ENCODE data around the gene RGL4. TPM values are rescaled to one million over a fixed set of nuclear protein-coding genes. Genes with fewer than 3 reads are reported as not detected.

The RGL4 gene
- total RNA-seq, 4 donors from 2014 or later = 0.25 to 1.3 TPM; not detected in 2

DNA sequence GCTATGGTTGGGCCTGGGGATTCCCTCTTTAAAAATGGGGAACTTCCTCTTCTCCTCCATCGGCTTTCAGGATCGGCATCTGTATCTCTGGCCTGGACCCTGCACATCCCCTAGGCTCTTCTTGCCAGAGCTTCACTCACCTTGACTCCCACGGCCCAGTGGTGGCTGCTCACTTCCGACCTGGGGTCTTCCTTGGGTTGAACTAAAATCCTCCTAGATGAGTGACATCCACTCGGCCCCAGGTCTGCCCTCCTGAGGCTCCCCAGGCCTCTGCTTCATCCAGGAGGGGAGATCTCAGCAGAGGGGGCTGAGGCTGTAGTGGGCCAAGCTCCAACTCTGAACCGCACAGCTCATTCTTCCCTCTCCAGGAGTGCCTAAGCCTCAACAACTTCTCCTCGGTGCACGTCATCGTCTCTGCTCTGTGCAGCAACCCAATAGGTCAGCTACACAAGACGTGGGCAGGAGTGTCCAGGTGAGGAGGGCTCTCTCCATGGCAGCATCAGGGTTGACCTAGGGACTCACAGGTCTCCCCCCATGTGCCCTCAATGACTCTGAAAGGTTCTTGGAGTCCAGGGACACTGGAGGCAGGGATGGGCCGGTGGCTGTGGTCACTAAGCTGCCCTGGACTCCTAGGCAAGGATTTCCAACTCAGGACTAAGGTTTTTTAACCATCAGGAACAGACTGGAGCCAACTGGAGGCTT is 3.3 kb downstream of the RGL4 start:
- Histone ChIP-seq H3K36me3 (peaks cover 13 to 17% of the 10 kb centered on the region in 2 donors), H3K4me1 (no peaks in the 10 kb centered on the region), H3K9me3 (no peaks in the 10 kb centered on the region), H3K4me3 (replicated peaks in 1 of 3) (no peak overlapping the region), H3K27me3 (no peaks in the 10 kb centered on the region), H3K27ac (no peak overlapping the region)
- DNase-seq = no peak
- WGBS, 2 donors = 90 to 95% methylated on average over 10 to 11 of the region's 11 CpGs
- intact Hi-C loops (cut with DNase I) = no loop called here
- TF ChIP-seq, protein P1, sequence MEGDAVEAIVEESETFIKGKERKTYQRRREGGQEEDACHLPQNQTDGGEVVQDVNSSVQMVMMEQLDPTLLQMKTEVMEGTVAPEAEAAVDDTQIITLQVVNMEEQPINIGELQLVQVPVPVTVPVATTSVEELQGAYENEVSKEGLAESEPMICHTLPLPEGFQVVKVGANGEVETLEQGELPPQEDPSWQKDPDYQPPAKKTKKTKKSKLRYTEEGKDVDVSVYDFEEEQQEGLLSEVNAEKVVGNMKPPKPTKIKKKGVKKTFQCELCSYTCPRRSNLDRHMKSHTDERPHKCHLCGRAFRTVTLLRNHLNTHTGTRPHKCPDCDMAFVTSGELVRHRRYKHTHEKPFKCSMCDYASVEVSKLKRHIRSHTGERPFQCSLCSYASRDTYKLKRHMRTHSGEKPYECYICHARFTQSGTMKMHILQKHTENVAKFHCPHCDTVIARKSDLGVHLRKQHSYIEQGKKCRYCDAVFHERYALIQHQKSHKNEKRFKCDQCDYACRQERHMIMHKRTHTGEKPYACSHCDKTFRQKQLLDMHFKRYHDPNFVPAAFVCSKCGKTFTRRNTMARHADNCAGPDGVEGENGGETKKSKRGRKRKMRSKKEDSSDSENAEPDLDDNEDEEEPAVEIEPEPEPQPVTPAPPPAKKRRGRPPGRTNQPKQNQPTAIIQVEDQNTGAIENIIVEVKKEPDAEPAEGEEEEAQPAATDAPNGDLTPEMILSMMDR (IDR thresholded peaks at IDR 0.05) = no peak
- TF ChIP-seq POLR2A (IDR thresholded peaks at IDR 0.05) = no peak

DNA sequence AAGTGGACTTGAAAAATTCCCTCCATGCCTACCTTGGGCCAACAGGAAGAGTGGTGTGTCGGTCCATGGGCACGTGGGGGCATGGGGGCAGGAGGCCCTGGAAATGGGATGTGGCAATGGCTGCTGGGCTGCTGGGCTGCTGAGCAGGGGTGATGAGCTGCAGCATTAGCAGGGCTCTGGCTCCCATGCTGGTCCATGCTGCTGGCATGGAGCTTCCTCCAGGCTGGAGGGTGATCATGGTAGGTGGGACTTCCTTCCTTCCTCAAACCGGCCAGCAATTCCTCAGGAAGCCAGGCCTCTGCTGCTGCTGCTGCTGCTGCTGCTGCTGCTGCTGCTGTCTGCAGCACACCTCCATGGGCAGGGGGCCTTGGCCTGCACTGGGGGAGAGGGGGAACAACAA is 4.3 kb downstream of the RGL4 start:
- TF ChIP-seq, protein P1 (IDR thresholded peaks at IDR 0.05) = no peak
- no peak for TF ChIP-seq POLR2A (IDR thresholded peaks at IDR 0.05)
- peaks cover 13 to 17% of the 10 kb centered on the region in 2 donors for H3K36me3 ChIP-seq
- H3K9me3 ChIP-seq = no peaks in the 10 kb centered on the region
- no peak overlapping the region for H3K27ac ChIP-seq
- no peak overlapping the region for H3K4me3 ChIP-seq (replicated peaks in 1 of 3)
- no peaks in the 10 kb centered on the region for H3K27me3 ChIP-seq
- DNase-seq = no peak
- intact Hi-C loops (cut with DNase I) = no loop called here
- WGBS, 2 donors = 68 to 75% methylated on average over 2 of the region's 3 CpGs
- H3K4me1 ChIP-seq = no peaks in the 10 kb centered on the region

DNA sequence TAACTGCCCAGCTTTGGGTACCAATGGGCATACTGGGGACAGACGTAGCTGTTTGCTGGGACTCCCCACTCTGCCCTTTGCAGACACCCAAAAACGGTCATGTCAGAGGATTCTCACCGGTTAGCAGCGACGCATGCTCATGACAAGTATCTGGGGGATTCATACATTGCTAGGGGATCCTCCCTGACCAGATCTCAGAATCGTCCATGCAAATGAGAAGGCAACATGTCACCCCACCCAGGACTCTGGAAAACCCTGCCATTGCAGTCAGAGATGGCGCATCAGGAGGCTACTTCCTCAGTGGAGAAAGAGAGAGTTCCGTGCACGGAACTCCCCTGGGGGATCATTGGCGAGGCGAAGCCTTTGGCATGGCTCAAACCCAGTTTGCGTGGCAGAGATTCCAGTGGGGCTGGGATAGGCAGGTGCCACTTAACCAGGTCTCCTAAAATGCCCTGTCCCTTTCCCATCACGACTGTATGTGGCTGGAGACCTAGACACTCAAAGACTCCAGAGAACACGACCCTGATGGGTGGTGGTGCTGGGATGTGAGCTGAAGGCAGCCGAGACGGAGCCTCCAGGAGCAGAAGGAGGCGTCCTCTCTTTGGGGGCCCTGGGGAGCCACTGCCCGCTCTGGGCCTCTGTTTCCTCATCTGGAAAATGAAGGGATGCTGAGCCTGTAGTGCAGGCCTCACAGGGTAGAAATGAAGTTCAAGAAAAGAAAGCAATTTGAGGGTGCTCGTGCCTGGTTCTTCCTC is 4.9 kb downstream of the RGL4 start:
- Histone ChIP-seq H3K9me3 (no peaks in the 10 kb centered on the region), H3K4me1 (no peaks in the 10 kb centered on the region), H3K27ac (no peak overlapping the region), H3K36me3 (peaks cover 13 to 23% of the 10 kb centered on the region in 2 donors), H3K27me3 (no peaks in the 10 kb centered on the region), H3K4me3 (replicated peaks in 1 of 3) (no peak overlapping the region)
- WGBS, 2 donors = 90 to 93% methylated on average over 15 to 18 of the region's 19 CpGs
- TF ChIP-seq POLR2A (IDR thresholded peaks at IDR 0.05) = no peak
- TF ChIP-seq, protein P1 (IDR thresholded peaks at IDR 0.05) = no peak
- DNase-seq = no peak
- intact Hi-C loops (cut with DNase I) = no loop called here

DNA sequence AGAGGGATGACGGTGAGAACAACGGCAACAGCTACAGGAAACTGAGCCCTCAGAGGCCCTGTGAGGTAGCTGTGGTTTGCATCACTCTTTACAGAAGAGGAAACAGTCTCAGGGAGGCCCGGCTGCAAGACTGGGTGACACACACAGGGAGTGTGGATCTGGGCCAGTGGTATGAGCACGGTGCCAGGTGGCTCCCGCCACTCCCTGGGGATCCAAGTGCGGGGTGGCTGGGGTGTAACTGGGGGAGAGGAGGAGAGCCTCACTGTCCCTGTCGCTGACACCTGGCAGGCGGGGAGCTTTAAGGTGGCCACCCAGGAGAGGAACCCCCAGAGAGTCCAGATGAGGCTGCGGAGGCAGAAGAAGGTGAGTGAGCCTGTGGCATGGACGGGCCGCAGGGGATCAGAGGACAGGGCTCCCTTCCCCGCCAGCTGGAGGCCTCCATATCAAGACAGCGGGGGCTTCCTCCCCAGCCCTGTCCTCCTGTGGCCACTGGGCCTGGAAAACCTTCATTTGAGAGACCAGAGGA is 5.6 kb downstream of the RGL4 start:
- DNase-seq = peak in 1 of 2 donors; percentile 13
- peaks cover 13 to 24% of the 10 kb centered on the region in 2 donors for H3K36me3 ChIP-seq
- 87 to 91% methylated on average over 10 to 13 of the region's 13 CpGs for WGBS, 2 donors
- H3K27me3 ChIP-seq = no peaks in the 10 kb centered on the region
- H3K9me3 ChIP-seq = no peaks in the 10 kb centered on the region
- no peak overlapping the region for H3K27ac ChIP-seq
- no peaks in the 10 kb centered on the region for H3K4me1 ChIP-seq
- H3K4me3 ChIP-seq (replicated peaks in 1 of 3) = no peak overlapping the region
- no peak for TF ChIP-seq POLR2A (IDR thresholded peaks at IDR 0.05)
- TF ChIP-seq, protein P1 (IDR thresholded peaks at IDR 0.05) = no peak
- intact Hi-C loops (cut with DNase I) = no loop called here
